ENCODE measurements around the gene FLVCR2. TPM values are rescaled to one million over a fixed set of nuclear protein-coding genes. Genes with fewer than 3 reads are reported as not detected.
"Not testable (repeated sequence)": the region's sequence is repeated elsewhere in the genome, so short reads cannot be mapped to it uniquely, and the experiment has no call there.

The FLVCR2 gene
- total RNA-seq, 4 donors from 2014 or later = 4.3 to 9.1 (median 6.3) TPM

GRCh38 chr14:75597149-75597548 is 18.7 kb downstream of the FLVCR2 start:
- Histone ChIP-seq H3K27ac (no peak overlapping the region), H3K4me3 (replicated peaks in 1 of 3) (no peak overlapping the region), H3K4me1 (no peaks in the 10 kb centered on the region), H3K9me3 (no peaks in the 10 kb centered on the region), H3K36me3 (no peaks in the 10 kb centered on the region), H3K27me3 (no peaks in the 10 kb centered on the region)
- WGBS, 2 donors = 88 to 90% methylated on average over 3 of the region's 3 CpGs
- no peak for TF ChIP-seq CTCF (IDR thresholded peaks at IDR 0.05)
- no peak for TF ChIP-seq POLR2A (IDR thresholded peaks at IDR 0.05)
- intact Hi-C loops (cut with DNase I) = no loop called here
- no peak for DNase-seq

- intact Hi-C loops (cut with DNase I); H3K36me3 ChIP-seq; DNase-seq; H3K9me3 ChIP-seq; H3K27ac ChIP-seq; H3K27me3 ChIP-seq; H3K4me3 ChIP-seq (replicated peaks in 1 of 3); H3K4me1 ChIP-seq: not testable (repeated sequence)
- 90 to 92% methylated on average over 1 of the region's 1 CpG for WGBS, 2 donors
Measured at GRCh38 chr14:75600100-75600499, 21.7 kb downstream of the FLVCR2 start.

- H3K9me3 ChIP-seq; H3K27ac ChIP-seq; intact Hi-C loops (cut with DNase I); H3K4me3 ChIP-seq (replicated peaks in 1 of 3); H3K36me3 ChIP-seq; DNase-seq; H3K27me3 ChIP-seq: not testable (repeated sequence)
- H3K4me1 ChIP-seq = peaks cover 13 to 14% of the 10 kb centered on the region in 2 donors
- WGBS, 2 donors = 94 to 95% methylated on average over 6 of the region's 6 CpGs
Measured at GRCh38 chr14:75601061-75601460, 22.6 kb downstream of the FLVCR2 start.

- H3K4me3 ChIP-seq (replicated peaks in 1 of 3) = no peak overlapping the region
- no peak overlapping the region for H3K27ac ChIP-seq
- no peaks in the 10 kb centered on the region for H3K27me3 ChIP-seq
- no peaks in the 10 kb centered on the region for H3K36me3 ChIP-seq
- peaks cover 23 to 26% of the 10 kb centered on the region in 2 donors for H3K4me1 ChIP-seq
- H3K9me3 ChIP-seq = no peaks in the 10 kb centered on the region
- TF ChIP-seq CTCF (IDR thresholded peaks at IDR 0.05) (no peak), POLR2A (IDR thresholded peaks at IDR 0.05) (no peak)
- DNase-seq = no peak
- 88 to 90% methylated on average over 3 of the region's 3 CpGs for WGBS, 2 donors
- intact Hi-C loops (cut with DNase I) = no loop called here
Measured at GRCh38 chr14:75602503-75602902, 24.1 kb downstream of the FLVCR2 start.

- intact Hi-C loops (cut with DNase I) = no loop called here
- Histone ChIP-seq H3K36me3 (no peaks in the 10 kb centered on the region), H3K4me1 (peaks cover 44 to 51% of the 10 kb centered on the region in 2 donors), H3K27ac (peak overlapping the region; percentile 83 to 93 (median 84)), H3K9me3 (no peaks in the 10 kb centered on the region), H3K27me3 (no peaks in the 10 kb centered on the region), H3K4me3 (replicated peaks in 1 of 3) (no peak overlapping the region)
- 29% methylated on average over 11 of the region's 11 CpGs for WGBS, 2 donors
- TF ChIP-seq CTCF (IDR thresholded peaks at IDR 0.05) (no peak), POLR2A (IDR thresholded peaks at IDR 0.05) (peak in 1 of 2 donors; percentile 44)
- DNase-seq = peak; percentile 84 to 89
Measured at GRCh38 chr14:75604979-75605851, 26.8 kb downstream of the FLVCR2 start.

GRCh38 chr14:75605916-75606315 is 27.5 kb downstream of the FLVCR2 start:
- no peak for TF ChIP-seq POLR2A (IDR thresholded peaks at IDR 0.05)
- TF ChIP-seq CTCF (IDR thresholded peaks at IDR 0.05) = no peak
- intact Hi-C loops (cut with DNase I) = no loop called here
- H3K4me3 ChIP-seq (replicated peaks in 1 of 3) = no peak overlapping the region

More at GRCh38 chr14:75605916-75606315, 27.5 kb downstream of the FLVCR2 start:
- no peaks in the 10 kb centered on the region for H3K36me3 ChIP-seq
- peak overlapping the region; percentile 83 to 93 (median 84) for H3K27ac ChIP-seq
- WGBS, 2 donors = 23 to 29% methylated on average over 10 of the region's 10 CpGs
- no peaks in the 10 kb centered on the region for H3K27me3 ChIP-seq
- no peaks in the 10 kb centered on the region for H3K9me3 ChIP-seq
- peak; percentile 59 to 73 for DNase-seq
- H3K4me1 ChIP-seq = peaks cover 50 to 58% of the 10 kb centered on the region in 2 donors
